Measurements from ENCODE around the gene HBE1. TPM values are rescaled to one million over a fixed set of nuclear protein-coding genes. Genes with fewer than 3 reads are reported as not detected.

The HBE1 gene
- total RNA-seq, 1 donor from 2014 or later = not detected

GRCh38 chr11:5224538-5225479 lies 44.9 kb downstream of the HBE1 start:
- DNase-seq (no peak), ATAC-seq (no peak)
- Histone ChIP-seq H3K36me3 (no peaks in the 10 kb centered on the region), H3K4me1 (no peaks in the 10 kb centered on the region), H3K9me3 (no peaks in the 10 kb centered on the region), H3K4me3 (no peak overlapping the region), H3K27me3 (no peaks in the 10 kb centered on the region), H3K27ac (no peak overlapping the region)
- intact Hi-C loops (cut with DNase I) = no loop called here
- TF ChIP-seq CTCF (IDR thresholded peaks at IDR 0.05) = no peak

GRCh38 chr11:5223686-5224085 lies 46.1 kb downstream of the HBE1 start:
- Histone ChIP-seq H3K9me3 (no peaks in the 10 kb centered on the region), H3K4me1 (no peaks in the 10 kb centered on the region), H3K36me3 (no peaks in the 10 kb centered on the region), H3K27me3 (no peaks in the 10 kb centered on the region), H3K27ac (no peak overlapping the region), H3K4me3 (no peak overlapping the region)
- ATAC-seq (no peak), DNase-seq (no peak)
- intact Hi-C loops (cut with DNase I) = no loop called here
- TF ChIP-seq CTCF (IDR thresholded peaks at IDR 0.05) = no peak

- no peaks in the 10 kb centered on the region for H3K27me3 ChIP-seq
- DNase-seq (no peak), ATAC-seq (no peak)
- TF ChIP-seq CTCF (IDR thresholded peaks at IDR 0.05) = no peak
- H3K9me3 ChIP-seq = no peaks in the 10 kb centered on the region
- no peaks in the 10 kb centered on the region for H3K4me1 ChIP-seq
- H3K27ac ChIP-seq = no peak overlapping the region
- H3K4me3 ChIP-seq = no peak overlapping the region
- no peaks in the 10 kb centered on the region for H3K36me3 ChIP-seq
- intact Hi-C loops (cut with DNase I) = no loop called here
Measured at GRCh38 chr11:5223146-5223545, 46.6 kb downstream of the HBE1 start.

Other genes starting within 250 kb of the HBE1 start
- not detected for gene OR52J3, start 223.4 kb downstream of the HBE1 start, total RNA-seq
- gene OR52E2, start 210.3 kb downstream of the HBE1 start, total RNA-seq = not detected
- gene OR52E1, start 200.4 kb downstream of the HBE1 start, total RNA-seq = not detected
- not detected for gene OR52A5, start 131.6 kb downstream of the HBE1 start, total RNA-seq
- gene OR52A1, start 115.2 kb downstream of the HBE1 start, total RNA-seq = not detected
- gene OR51V1, start 69.3 kb downstream of the HBE1 start, total RNA-seq = not detected
- gene HBB, start 42.9 kb downstream of the HBE1 start, total RNA-seq = 338 TPM
- not detected for gene HBD, start 35.5 kb downstream of the HBE1 start, total RNA-seq
- gene HBG1, start 20.1 kb downstream of the HBE1 start, total RNA-seq = not detected
- gene HBG2, start 15.2 kb downstream of the HBE1 start, total RNA-seq = 1.0 TPM
- gene OR51B4, start 32.0 kb upstream of the HBE1 start, total RNA-seq = not detected
- not detected for gene OR51B2, start 54.4 kb upstream of the HBE1 start, total RNA-seq
- not detected for gene OR51B5, start 73.6 kb upstream of the HBE1 start, total RNA-seq
- not detected for gene OR51B6, start 81.6 kb upstream of the HBE1 start, total RNA-seq
- not detected for gene OR51M1, start 113.9 kb upstream of the HBE1 start, total RNA-seq
- gene OR51Q1, start 152.2 kb upstream of the HBE1 start, total RNA-seq = not detected
- not detected for gene OR51I1, start 171.6 kb upstream of the HBE1 start, total RNA-seq
- gene OR51I2, start 179.4 kb upstream of the HBE1 start, total RNA-seq = not detected
- gene OR52D1, start 218.7 kb upstream of the HBE1 start, total RNA-seq = not detected
- 0.14 TPM for gene UBQLN3, start 240.0 kb upstream of the HBE1 start, total RNA-seq
- 0.72 TPM for gene UBQLNL, start 246.8 kb upstream of the HBE1 start, total RNA-seq